LHCN-M2 (cell line): ENCODE data around the gene EPO. TPM values are rescaled to one million over a fixed set of nuclear protein-coding genes. Genes with fewer than 3 reads are reported as not detected.
"Not testable (repeated sequence)": the region's sequence is repeated elsewhere in the genome, so short reads cannot be mapped to it uniquely, and the experiment has no call there.

Source experiments
- DNase-seq: peaks from one replicate; pipeline ENCODE4 v3.0.0-alpha.2; 2012; ENCODE audit warnings: low read depth
- total RNA-seq: library from RNA; depleted of rRNA; stranded (reverse); fragments of >200 nt; gene quantifications from 2 replicates; pipeline ENCODE4 v1.2.3, GENCODE V29; 2014

Gene EPO
- total RNA-seq, 1 experiment from 2014 or later, result 0.11 TPM

DNA sequence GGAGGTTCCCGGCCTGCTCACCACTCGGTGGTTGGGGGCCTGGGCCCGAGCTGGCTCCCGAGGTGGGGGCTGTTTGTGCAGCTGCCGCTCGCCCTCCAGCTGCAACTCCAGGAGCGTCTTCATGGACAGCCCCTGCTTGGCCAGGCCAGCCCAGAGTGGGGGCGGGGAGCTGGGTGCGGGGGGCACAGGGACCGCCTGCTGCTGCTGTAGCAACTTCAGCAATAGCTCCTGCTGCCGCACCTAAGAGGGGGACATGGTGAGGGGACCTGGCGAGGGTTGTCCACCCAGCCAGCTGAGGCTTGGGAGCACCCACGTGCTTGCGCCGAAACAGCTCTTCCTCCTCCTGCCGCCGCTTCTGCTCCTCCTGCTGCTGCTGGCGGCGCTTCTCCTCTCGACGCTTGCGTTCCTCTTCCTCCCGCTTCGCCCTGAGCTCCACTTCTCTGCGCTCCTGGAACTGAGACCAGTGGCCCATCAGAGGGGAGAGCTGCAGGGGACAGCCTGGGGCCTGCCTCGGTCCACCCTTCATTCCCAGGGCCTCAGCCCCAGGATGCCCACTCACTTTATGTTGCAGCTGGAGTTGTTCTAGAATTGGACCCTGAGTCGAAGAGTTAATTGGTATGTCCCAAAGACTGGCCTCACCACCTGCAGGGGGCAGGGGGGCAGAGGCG, 37.1 kb upstream of the EPO start:
- DNase-seq, result no peak

DNA sequence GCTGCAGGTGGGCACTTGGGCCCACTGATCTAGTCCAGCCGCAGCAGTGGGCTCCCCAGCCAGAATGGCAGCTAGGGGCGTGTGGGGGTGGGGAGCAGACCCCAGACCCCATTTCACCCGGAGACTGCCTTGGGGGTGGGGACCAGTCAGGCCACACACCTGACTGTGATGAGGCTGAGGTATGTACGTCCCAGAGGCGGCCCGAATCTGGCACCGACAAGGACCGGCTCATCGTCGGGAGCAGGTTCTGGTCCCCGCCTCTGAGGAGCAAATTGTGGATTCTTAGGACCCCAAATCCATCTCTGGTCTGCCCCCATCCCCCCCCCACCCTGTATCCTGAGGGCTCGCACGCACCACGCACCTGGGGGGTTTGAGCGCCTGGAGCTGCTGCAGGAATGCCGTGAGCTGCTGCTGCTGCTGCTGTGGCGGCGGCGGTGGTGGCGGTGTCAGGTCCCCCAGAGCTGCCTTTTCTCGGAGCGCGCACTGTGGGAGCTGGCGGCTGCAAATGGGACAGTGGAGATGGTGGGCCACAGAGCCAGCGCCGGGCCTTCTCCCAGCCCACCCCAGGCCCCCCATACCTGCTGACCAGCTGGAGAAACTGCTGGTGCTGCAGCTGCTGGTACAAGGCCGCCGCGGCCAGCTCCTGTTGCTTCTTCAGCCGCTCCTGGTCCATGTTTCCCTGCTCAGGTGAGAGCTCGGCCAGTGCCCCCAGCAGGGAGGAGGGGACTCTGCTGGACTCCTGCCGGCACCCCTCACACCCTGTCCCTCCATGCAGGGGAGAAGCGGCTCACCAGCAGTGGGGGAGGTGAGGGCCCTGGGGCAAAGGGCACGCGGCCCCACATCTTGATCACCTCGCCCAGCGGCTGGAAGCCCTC, 36.4 kb upstream of the EPO start:
- DNase-seq, result no peak

DNA sequence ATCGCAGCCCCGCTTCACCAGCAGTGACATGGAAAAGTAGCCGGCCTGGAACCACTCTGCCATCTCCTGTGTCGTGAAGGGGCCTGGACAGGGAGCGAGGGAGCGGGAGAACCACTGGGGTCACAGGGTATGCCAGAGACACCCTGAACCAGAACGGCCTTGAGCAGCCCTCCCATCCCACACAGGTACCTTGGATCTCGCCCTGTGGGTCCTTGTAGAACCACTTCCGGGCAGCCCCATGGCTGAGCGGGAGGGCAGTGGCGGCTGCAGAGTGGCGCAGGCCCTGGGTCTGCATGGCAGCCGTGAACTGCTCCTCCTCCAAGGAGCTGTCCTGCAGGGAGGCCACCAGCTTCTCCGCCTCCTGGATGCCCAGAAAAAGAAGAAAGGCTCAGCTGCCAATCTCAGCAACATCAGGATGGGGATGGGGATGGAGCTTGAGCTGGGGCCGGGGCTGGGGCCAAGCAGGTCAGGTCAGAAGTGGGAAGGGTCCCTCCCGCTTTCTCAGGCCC, 35.7 kb upstream of the EPO start:
- DNase-seq, result no peak

DNA sequence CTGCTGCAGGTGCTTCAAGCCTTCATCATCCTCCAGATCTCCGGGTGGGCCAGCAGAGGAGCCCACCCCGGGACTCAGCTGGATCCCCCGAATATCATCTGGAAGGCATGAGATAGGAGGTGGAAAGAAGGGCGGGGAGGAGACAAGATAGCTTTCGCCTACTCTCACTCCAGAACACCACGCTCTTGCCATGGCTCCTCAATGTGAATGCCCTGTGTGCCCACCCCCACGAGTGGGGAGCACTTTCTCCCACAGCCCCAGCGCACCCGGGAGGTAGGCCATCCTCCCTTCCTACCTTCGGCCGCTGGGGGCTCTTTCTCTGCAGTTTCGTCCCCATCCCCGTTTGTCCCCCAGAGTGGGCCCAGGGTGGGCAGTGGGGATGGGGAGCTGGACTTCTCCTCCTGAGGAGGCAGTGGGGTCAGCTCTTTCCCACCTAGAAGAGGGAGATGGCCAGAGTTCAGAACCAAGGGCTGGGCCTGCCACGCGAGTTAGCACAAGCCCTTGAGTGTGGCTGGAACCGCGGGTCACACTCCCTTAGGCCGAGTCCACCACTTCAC, 35.1 kb upstream of the EPO start:
- no peak for DNase-seq

DNA sequence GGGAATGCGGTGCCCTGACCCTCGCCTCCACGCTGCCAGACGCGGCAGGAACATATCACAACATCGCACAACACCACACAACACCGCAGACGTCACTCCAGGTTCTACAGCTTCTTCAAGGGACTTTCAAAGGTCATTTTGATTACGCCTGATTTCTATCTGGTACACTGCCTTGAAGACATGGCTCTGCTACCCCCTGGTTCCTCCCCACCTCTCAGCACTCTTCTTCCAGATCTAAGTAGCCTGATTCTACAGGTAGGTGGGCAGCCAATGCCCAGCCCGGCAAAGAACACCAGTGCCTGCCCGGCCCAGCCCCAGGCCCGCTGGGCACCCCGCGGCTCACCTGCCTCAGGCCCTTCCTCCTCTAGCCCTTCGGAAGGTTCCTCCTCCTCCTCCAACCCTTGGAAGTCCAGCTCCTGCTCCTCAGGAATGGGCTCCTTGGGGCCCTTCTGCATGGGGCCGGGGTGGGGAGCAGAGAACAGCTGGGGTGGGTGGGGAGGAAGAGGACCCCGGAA, 34.6 kb upstream of the EPO start:
- no peak for DNase-seq

DNA sequence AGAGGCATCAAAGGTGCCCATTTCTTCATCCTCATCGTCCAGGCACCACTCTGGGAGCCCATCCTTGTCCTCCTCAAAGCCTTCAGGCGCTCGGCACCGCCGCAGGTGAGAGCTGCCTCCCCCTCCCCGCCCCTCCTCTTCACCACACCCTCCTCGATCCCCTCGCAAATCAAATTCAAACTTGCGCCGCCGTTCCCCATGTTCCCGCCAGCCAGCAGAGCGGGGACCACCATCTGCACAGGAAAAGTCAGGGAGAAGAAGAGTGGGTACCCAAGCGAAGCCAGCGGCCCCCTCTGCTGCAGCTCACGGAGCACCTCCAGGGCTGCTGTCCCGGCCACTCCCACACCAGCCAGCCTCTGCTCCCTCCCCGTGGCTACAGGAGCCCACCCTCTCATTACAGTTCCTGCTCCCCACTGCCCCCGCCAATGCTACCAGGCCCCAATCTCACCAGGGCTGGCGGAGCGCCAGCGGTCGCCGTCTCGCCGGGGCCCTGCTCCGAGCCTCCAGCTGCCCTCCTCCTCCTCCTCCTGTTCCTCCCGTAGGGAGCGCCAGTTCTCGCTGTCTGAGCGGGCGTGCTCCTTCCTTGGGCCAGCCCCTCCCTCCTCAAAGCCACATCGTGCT, 34.0 kb upstream of the EPO start:
- no peak for DNase-seq

DNA sequence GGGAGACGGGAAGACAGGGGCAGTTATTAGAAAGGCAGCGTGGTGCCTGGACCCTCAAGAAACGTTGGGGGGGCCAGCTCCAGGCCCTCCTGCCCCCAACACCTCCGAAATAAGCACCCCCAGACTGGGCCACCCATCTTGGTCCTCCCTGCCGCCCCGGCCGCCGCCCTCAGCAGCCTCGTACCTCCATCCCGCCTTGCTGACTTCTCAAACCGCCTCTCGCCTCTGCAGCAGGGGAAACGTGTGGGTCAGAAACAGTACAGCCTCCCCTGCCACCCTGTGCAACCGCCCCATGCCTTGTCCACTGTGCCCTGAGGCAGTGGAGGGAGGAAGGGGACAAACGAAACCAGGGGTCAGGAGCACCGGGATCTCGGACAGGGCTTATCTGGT, 33.5 kb upstream of the EPO start:
- no peak for DNase-seq

DNA sequence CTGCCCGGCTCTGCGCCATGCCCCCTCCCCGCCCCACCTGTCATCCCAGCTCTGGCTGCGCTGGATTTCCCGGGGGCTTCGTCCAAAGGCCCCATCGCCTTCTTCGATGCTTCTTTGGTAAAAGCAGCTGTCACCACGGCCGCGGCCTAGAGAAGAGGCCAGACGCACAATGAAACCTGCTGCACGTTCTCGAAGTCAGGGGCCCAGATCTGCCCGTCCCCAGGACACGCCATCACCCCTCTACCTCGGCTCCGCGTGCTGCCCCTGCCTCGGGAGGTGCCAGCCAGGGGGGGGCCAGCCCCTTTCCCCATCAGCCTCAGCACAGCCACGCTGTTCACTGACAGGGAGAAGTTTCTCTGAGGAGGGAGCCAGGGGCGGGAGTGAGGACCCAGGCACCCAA, 33.0 kb upstream of the EPO start:
- no peak for DNase-seq

DNA sequence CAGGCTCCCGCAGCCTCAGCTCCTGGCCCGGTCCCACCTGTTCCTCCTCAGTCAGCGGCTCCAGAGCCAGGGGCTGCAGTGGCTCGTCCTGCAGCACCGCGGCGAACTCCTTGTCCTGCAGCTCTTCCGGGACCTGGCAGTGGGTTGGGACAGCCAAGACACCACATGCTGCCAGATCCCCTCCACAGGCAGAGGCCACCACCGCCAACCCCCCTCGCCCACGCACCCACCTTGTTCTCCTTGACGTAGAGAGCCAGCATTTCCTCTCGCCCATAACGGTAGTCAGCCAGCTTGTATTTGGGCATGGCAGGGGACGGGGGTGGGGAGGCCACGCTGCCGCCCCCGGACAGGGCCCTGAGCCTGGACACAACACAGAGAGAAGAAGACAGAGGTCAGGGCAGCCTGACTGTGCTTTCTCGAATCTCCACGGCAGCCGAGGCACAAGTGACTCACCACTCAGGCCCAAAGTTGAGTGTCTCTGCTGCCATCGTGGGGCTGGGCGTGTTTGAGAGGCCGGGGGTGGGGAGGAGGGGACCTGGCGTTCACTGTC, 32.4 kb upstream of the EPO start:
- DNase-seq, result no peak

DNA sequence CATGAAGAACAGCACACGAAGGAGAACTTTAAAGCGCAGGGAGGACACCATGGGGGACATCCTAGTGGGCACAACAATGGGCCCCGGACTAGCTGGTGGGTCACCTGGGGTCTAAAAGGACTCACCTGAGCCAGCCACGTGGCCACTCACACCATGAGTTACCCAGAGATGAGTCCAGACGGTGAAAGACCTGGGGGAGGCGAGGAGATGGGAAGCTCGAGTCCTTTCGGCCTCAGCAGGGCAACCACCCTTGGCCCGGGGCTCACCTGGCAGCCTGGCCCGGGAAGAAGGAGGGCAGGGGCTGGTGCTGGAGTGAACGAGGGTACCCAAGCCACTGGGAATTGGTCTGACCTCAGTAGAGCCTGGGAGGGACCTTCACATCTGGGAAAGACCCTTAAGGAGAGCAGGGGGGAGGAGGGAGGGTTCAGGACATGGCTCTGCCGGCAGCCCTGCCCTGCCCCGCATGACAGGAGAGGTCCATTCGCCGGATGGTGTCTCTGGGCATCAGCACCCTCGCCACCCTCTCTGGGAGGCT, 31.9 kb upstream of the EPO start:
- no peak for DNase-seq

DNA sequence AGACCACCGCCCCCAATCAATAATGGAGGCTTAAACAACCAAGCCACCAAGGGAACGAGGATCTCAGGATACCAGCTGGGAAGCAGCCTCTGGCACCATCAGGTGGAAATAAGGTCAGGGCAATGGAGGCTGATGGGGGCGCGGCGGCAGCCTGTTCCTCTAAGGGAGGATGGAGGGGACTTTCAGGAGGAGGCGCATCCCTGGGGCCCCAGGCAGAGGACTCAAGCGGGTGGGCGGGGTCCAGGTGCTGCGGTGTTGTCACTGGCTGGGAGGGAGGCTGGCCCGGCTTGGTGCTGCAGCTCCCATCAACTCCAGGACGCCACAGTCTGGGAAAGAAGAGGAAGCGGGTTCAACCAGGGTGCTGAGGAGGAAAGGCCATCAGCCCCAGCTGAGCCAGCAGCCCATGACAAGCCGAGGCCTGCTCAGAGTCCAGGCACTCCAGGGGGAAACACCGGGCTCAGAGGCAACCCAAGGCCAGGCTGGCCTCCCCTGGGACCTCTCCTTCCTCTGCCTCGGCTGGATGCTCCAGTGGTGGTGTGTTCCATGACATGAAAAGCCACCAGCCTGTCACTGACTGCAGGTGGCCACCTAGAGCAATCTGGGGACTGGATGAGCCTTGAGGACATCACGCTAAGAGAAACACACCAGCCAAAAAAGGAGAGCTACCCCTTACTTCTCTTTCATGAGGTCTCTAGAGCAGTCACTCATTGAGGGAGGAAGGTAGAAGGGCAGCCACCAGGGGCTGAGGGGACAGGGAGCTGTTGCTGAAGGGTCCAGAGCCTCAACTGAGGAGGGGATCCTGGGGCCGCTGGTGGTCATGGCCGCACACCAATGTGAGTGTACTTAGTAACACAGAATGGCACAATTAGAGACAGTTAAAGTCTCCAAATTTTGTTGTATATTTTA, 30.8 kb upstream of the EPO start:
- DNase-seq, result no peak

DNA sequence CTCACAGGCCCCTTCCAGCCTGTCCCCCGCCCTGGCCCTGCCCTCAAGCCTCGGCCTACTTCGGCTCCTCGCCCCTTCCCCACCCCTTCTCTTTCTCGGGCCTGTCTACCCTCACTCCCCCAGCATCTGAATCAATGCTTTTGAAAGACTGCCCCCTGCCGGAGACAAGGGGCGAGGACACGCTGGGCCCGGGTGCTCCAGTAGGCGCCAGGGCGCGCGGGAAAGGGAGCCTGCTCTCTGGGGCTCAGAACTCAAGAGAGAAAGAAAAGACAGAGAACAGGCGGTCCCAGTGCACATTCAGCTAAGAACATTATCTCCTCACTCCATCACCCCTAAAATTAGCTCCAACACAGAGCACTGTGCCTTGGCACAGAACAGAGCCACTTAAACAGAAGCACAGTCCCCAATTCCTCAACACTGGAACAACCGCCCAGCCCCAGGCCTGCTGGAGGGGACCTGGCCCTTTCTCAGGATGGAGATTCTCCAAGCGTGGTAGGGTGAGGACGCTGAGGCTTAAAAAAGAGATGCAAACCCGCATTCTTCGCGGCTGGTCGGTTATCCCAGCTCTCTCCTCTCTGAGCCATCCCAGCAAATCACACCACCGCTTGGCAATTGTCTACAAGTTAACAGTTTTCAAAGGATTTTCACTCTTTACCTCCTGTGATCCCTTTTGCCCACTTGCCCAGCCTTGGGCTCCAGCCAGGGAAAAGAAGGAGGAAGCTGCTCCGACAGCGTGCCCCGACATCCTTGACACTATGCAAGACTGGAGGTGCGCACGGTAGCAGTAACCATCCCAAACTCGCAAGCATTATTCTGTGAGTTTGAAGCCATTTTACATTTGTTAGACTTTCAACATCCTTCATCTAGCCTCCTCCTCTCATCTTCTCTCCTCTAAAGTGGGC, 28.3 kb upstream of the EPO start:
- DNase-seq, result peak; percentile 74

DNA sequence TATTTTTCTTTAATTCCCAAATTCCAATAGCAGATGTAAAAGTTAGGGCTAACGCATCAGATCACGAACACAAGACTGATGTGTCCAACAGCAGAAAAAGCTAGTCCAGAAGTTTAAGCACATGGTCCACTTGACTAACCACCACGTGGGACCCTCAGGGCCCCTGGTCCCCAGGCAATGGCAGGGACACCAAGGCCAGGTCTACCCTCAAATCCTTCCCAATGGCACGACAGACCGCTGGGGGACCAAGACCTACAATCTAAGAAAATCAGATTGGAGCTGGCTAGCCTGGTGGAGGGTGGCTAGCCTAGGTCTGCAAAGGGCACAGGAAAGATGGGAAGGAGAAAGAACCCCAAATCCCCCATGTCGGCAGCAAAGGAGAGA, 27.7 kb upstream of the EPO start:
- DNase-seq, result no peak

DNA sequence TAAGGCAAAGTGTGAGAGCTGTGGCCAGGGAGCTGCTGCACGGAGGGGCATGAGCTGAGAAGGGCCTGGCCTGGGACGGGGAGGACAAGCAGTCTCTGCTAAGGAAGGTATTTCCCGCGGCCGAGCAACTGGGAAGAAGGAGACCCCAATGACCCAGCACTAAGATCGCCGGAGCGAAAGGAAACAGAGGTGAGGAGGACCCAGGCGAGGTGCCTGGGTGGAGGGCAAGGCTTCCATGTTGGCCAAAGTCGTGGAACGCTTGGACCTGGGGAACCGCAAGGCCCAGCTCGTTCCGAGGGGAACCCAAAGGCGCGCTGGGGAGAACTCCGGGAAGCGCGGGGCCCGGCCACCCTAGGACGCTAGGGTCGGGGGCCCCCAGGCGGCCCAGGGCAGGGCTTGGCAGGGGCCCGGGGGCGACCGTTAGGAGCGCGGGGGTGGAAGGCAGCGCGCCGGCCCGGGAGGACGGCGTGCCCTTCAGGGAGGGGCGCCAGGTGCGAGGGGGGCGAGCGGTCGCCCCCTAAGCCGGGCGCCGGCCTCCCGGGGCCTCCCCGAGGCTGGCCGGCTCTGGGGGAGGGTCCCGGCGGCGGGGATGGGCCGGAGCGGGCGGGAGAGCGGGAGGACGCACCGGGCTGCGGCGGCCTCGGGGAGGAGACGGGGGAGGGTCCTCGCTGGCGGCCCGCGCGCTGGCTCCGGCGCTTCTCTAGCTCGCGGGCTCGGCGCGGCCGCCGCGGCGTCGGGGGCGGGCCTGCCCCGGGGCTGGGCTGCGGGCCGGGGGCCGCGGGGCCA, 26.8 kb upstream of the EPO start:
- DNase-seq, result no peak

DNA sequence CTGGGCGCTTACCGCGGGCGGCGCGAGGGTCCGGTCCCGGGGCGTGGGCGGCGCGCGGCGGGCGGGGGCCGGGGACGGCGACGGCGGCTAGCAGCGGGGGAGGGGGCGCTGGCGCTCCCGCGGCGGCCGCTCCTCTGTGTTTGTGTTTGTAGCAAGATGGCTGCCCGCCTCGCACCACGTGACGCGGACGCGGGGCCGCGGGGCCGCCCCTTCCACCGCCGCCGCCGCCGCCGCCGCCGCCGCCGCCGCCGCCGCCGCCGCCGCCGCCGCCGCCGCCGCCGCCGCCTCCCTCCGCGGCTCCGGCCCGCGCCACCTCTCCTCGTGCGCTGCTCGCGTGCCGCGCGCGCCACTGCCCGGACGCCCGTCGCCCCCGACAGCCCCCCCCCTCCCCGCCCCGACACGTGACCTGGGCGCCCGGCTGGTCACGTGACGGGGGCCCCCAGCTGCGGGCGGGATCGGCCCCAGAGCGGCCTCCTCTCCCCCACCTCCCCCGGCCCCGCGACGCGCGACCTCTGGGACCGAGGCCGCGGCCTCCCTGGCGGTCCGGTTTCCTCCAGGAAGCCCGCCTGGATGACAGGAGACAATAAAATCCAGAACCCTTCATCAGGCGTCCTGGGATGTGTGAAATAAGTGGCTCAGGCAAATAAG, 26.0 kb upstream of the EPO start, which contains the start of gene GIGYF1:
GIGYF1 (minus strand) TSS at position 153 of the 648 bp plus-strand sequence. CDS start 6,012 bp downstream, outside the sequence.
- peak; percentile 58 for DNase-seq

DNA sequence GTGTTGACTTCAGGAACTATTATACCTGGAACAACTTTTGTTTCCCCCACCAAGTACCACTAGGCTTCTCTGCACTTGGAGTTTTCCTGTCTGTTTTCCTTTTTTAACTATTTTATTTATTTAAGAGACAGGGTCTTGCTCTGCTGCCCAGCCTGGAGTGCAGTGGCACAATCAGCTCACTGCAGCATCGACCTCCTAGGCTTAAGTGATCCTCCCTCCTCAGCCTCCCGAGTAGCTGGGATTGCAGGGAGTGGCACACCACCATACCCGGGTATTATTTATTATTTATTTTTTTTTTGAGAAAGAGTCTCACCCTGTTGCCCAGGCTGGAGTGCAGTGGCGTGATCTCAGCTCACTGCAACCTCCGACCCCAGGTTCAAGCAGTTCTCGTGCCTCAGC, 24.1 kb upstream of the EPO start:
- DNase-seq, result no peak

DNA sequence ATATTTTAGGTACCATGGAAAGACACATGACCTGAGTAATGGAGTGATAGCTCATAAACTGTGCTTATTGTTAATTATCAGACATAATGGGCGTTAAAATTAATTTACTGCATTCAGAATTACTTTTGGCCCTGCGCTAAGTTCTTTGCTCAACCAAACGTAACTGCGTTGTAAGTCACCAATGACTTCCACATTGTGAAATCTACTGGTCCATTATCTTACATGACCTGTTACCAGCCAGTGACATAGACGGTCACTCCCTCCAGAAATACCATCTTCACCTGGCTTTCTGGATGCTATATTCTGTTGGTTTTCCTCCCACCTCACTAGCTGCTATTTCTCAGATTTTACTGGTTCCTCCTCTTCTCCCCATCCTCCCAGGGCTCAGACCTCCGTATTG, 21.2 kb upstream of the EPO start:
- no peak for DNase-seq

DNA sequence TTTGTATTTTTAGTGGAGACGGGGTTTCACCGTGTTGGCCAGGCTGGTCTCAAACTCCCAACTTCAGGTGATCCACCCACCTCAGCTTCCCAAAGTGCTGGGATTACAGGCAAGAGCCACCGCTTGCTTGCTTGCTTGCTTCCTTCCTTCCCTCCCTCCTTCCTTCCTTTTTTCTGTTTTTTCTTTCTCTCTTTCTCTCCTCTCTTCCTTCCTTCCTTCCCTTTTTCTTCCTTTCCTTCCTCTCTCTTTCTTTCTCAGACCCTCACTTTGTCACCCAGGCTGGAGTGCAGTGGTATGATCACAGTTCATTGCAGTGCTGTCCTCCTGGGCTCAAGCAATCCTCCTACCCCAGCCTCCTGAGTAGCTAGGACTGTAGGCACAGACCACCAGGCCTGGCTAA, 19.2 kb upstream of the EPO start:
- DNase-seq, result not testable (repeated sequence)
